HTR-8/SVneo (cell line): ENCODE data around the gene ZBTB3.
"Not testable (repeated sequence)": the region's sequence is repeated elsewhere in the genome, so short reads cannot be mapped to it uniquely, and the experiment has no call there.

Experiments
- DNase-seq: peaks from one replicate; pipeline ENCODE4 v3.0.0; 2011; ENCODE audit warnings: low spot score, mixed read lengths; ENCODE audit not compliant: insufficient read length
- FAIRE-seq: peaks from 2 replicates; lab custom pipeline; 2011; peaks lifted over from hg19 to GRCh38; lab: Jason Lieb, UNC

Gene ZBTB3

GRCh38 chr11:62757846-62758788, 4.2 kb upstream of the ZBTB3 start:
- FAIRE-seq: no peak
- DNase-seq: no peak

DNA sequence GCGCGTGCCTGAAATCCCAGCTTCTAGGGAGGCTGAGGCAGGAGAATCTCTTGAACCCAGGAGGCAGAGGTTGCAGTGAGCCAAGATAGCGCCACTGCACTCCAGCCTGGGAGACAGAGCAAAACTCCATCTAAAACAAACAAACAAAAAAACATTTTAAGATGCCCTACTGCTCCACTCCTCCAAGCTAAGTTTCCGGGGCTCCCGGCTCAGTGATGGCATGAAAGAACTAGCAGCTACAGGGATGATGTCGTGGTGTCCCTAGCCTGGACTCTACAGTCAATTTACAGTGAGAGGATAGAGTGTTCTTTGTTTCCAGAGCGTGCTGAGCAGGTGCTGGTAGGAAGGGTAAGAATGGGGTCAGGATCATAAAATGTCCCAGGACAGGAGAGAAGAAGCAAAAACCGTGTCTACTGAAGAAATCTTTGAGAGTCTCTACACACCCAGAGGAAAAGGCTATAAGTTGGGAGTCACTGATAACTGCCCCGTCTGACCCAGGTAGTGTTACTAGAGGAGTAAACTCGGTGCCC, 1.2 kb upstream of the ZBTB3 start:
- FAIRE-seq (no peak), DNase-seq (no peak)

- DNase-seq (no peak), FAIRE-seq (no peak)
Measured at GRCh38 chr11:62752994-62753735, 795 bp downstream of the ZBTB3 start.

DNA sequence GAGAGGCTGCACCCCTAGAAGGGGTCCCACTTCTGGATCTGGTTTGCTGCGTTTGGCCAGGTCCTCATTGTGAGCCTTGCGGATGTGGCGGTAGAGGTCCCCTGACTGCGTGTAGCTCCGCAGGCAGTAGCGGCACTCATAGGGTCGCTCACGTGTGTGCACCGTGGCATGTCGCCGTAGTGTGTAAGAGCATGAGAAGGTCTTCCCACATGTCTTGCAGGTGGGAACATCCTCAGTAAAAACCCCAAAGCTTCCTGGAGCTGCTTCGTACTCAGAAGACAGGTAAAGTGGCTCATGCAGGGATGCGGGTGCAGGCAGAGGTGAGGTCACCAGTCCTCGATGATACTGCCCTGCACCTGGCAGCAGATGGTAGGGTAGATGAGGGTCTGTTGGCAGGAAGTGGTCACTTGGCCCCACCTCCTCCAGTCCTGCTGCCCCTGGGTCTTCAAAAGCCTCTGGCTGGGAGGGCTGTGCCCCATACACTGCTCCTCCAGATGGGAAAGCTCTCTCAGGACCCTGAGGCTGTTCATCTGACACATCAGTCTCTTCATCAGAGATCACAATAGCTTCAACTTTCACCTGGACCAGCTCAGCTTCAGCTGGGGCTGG, 1.7 kb downstream of the ZBTB3 start:
- FAIRE-seq (no peak), DNase-seq (no peak)

DNA sequence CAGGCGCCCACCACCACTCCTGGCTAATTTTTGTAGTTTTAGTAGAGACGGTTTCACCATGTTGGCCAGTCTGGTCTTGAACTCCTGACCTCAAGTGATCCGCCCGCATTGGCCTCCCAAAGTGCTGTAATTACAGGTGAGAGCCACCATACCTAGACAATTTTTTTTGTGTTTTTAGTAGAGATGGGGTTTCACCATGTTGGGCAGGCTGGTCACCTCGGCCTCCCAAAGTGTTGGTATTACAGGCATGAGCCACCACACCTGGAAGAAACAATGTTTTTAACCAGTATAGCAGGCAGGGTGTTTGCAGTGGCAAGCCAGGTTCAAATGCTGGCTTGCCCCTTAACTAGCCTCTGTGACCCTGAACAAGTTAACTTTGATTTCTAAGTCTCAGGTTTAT, 4.0 kb downstream of the ZBTB3 start:
- DNase-seq, FAIRE-seq: not testable (repeated sequence)

- DNase-seq (no peak), FAIRE-seq (no peak)
Measured at GRCh38 chr11:62747475-62748160, 6.3 kb downstream of the ZBTB3 start.

- DNase-seq: no peak
- no peak for FAIRE-seq
Measured at GRCh38 chr11:62737196-62737595, 16.8 kb downstream of the ZBTB3 start.

- FAIRE-seq (no peak), DNase-seq (no peak)
Measured at GRCh38 chr11:62732830-62733229, 21.1 kb downstream of the ZBTB3 start.

DNA sequence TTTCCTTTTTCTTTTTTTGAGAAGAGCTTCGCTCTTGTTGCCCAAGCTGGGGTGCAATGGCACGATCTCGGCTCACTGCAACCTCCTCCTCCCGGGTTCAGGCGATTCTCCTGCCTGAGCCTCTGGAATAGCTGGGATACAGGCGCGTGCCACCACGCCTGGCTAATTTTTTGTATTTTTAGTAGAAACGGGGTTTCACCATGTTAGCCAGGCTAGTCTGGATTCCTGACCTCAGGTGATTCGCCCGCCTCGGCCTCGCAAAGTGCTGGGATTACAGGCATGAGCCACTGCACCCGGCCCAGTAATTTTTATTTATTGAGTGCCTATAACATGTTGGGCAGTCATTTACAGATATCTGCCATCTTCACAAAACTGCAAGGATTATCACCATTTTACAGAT, 23.9 kb downstream of the ZBTB3 start:
- FAIRE-seq, DNase-seq: not testable (repeated sequence)

DNA sequence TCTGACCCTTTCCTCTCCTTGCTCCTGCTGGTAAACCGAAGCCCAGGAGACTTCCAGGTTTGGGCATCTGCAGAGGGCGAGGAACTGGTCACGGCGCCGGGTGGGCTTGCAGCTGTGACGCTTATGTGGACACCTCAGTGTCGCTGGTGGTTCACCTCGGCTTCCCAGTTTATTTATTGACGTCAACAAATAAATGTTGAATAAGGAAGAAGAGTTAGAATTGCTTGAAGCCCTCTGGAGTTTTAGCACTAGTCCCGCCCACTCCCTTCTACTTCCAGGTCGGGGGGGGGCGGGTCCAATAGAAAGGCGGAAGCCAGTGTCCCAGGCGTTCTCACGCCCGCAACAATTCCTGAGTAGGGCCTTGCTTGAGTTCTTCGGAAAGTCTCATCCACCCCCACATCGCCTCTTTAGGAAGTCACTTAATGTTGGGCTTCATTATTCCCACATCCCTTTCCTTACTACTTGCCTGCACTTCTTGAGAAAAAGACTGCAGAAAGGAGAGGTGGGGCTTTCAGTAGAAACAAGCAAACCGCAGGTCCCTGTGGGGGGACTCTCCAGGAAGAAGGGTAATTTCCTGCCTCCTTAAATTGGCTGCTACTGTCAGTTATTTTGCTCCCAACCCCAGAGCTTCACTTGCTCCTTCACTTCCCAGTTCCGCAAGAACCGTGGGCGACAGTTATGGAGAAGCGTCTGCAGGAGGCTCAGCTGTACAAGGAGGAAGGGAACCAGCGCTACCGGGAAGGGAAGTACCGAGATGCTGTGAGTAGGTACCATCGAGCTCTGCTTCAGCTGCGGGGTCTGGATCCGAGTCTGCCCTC, 25.6 kb downstream of the ZBTB3 start, which contains the start of gene TTC9C:
Gene TTC9C (plus strand): TSS at position 316 of the 818 bp plus-strand sequence. CDS start 363 bp downstream, at position 679.
- FAIRE-seq (no peak), DNase-seq (peak; percentile 68)

DNA sequence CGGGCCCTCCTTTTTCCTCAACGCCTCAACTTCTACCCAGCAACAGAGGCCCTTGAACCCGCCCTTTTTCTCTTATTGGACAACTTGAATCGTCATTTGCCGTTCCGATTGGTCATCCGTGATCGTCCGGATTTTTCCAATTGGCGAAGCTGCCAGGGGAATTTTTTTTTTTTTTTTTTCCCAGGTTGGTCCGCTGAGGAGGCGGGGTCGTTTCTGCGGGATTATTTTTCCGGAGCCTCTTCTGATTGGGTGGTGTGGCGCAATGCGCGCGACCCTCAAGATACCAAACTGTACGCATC, 26.1 kb downstream of the ZBTB3 start:
- DNase-seq (peak; percentile 89), FAIRE-seq (no peak)

- DNase-seq: peak; percentile 98
- no peak for FAIRE-seq
Measured at GRCh38 chr11:62727165-62727871, 26.6 kb downstream of the ZBTB3 start, which contains the start of gene HNRNPUL2. Gene HNRNPUL2 (minus strand): TSS chr11:62727457. CDS start chr11:62727156, 301 bp downstream.

GRCh38 chr11:62726915-62727164, 27.1 kb downstream of the ZBTB3 start:
- FAIRE-seq: no peak
- no peak for DNase-seq

DNA sequence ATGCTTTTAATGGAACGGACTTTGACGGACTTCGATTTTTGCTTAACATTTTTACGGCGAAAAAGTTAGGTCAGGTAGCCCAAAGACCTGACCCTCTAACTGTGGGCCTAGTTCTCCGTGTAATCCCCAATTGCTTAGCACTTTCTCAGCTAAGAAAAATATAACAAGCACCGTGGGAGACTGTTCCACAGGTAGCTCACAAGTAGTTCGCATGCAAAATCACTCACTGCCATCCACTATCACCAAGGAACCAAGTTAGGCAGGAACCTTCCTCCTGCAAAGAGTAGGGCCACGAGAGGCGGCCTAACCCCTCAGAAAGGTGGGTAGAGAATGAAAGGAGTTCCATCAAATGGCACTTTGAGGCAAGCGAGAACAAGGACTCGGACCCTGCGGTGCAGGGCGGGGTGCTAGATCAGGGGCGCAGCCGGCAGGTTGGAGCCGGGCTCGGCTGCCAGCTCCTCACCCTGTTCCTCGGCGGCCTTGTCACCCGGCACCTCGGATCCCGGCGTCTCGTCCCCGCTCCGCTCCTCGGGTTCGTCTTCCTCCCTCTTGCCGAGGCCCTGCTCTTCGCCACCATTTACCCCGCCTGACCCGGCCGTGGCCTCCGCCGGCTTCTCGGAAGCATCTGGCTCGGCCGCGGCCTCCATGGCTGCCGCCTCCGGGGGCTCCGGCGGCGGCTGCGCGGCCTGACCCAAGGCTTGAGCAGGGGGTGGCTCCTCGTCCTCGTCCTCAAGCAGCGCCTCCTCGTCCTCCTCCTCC, 27.6 kb downstream of the ZBTB3 start:
- no peak for FAIRE-seq
- DNase-seq: no peak

DNA sequence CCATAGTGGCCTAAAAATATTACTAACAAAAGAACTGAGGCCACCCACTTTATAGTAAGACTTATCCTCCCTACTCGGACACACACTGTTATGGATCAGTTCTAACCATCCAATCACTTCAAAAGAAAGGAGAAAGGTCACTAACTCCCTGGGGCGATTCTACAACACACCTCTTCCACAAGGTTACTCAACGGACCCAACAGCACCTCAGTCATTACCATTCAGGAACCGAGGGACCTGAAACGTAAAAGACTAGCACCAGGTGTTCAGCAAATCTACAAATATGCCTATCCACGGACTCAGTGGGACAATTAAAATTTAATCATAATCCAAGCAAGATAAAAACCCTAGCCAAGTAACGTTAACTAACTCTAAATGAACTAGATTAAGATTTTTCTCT, 28.3 kb downstream of the ZBTB3 start:
- no peak for FAIRE-seq
- no peak for DNase-seq

- FAIRE-seq (no peak), DNase-seq (no peak)
Measured at GRCh38 chr11:62724171-62724570, 29.8 kb downstream of the ZBTB3 start.

DNA sequence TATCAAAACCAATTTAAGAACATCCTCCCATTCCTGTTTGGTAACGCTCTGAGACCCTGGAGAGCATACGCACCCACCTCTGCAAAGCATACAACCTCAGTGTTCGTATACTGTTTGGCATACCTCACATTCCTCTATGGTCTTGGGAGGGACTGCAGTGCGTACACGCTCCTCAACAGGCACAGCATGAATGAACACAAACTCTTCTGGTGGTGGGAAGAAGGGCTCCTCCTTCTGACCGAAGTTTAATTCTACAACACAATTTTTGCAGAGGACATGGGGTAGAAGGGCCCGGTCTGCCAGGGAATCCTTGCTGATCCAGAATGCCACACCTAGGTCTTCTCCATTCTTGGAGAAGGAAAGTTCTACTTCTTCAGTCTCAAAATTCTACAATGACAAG, 32.0 kb downstream of the ZBTB3 start:
- DNase-seq (no peak), FAIRE-seq (no peak)

DNA sequence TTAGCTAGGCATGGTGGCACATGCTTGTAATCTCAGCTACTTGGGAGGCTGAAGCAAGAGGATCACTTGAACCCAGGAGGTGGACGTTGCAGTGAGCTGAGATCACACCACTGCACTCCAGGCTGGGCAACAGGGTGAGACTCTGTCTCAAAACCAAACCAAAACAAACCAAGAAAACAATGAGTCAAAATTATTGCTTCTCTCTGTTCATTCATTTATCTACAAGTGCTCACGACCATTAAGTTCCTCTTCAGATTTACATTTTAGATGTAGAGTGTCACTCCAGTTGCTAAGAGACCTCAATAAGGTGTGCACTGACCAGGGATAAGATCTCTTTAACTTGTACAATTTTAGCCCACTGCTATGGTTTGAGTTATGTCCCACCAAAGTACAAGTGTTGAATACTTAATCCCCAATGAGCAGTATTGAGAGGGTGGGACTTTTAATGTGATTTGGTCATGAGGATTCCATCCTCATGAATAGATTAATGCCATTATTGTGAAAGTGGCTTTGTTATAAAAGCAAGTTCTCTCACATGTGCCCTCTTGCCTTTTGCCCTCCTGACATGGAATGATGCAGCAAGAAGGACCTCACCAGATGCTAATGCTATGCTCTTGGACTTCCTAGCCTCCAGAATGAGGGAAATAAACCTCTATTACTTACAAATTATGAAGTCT, 34.5 kb downstream of the ZBTB3 start:
- FAIRE-seq: no peak

More for the DNA sequence above, 34.5 kb downstream of the ZBTB3 start:
- DNase-seq: no peak
